ENCODE data around the gene VSTM2L.
"Not testable (repeated sequence)": the region's sequence is repeated elsewhere in the genome, so short reads cannot be mapped to it uniquely, and the experiment has no call there.

VSTM2L gene

GRCh38 chr20:37939701-37940560, 37.0 kb downstream of the VSTM2L start:
- DNase-seq, result no peak

GRCh38 chr20:37940858-37941257, 37.9 kb downstream of the VSTM2L start:
- no peak for DNase-seq

GRCh38 chr20:37941332-37941731, 38.4 kb downstream of the VSTM2L start:
- no peak for DNase-seq

GRCh38 chr20:37941992-37942391, 39.1 kb downstream of the VSTM2L start:
- DNase-seq, result no peak

- no peak for DNase-seq
Observed at GRCh38 chr20:37943033-37943432, 40.1 kb downstream of the VSTM2L start.

GRCh38 chr20:37943501-37944455, 40.9 kb downstream of the VSTM2L start:
- no peak for DNase-seq

GRCh38 chr20:37944456-37944981, 41.6 kb downstream of the VSTM2L start:
- DNase-seq, result no peak

- DNase-seq, result no peak
Observed at GRCh38 chr20:37945091-37945547, 42.2 kb downstream of the VSTM2L start.

GRCh38 chr20:37946946-37947345, 44.0 kb downstream of the VSTM2L start:
- DNase-seq, result no peak

- DNase-seq, result no peak
Observed at GRCh38 chr20:37947943-37948342, 45.0 kb downstream of the VSTM2L start.

GRCh38 chr20:37948956-37949355, 46.0 kb downstream of the VSTM2L start:
- no peak for DNase-seq

GRCh38 chr20:37954190-37954589, 51.3 kb downstream of the VSTM2L start:
- no peak for DNase-seq

- no peak for DNase-seq
Observed at GRCh38 chr20:37954626-37955025, 51.7 kb downstream of the VSTM2L start.

GRCh38 chr20:37955511-37955910, 52.6 kb downstream of the VSTM2L start:
- DNase-seq, result no peak

GRCh38 chr20:37956107-37956585, 53.2 kb downstream of the VSTM2L start:
- no peak for DNase-seq

GRCh38 chr20:37958856-37959520, 56.1 kb downstream of the VSTM2L start:
- DNase-seq, result no peak

- DNase-seq, result no peak
Observed at GRCh38 chr20:37961066-37961465, 58.1 kb downstream of the VSTM2L start.

GRCh38 chr20:37963483-37963882, 60.6 kb downstream of the VSTM2L start:
- DNase-seq, result not testable (repeated sequence)

- no peak for DNase-seq
Observed at GRCh38 chr20:37968841-37969401, 66.0 kb downstream of the VSTM2L start.

- no peak for DNase-seq
Observed at GRCh38 chr20:37969949-37970855, 67.3 kb downstream of the VSTM2L start.

- DNase-seq, result no peak
Observed at GRCh38 chr20:37970856-37971245, 67.9 kb downstream of the VSTM2L start.

All from CD4-positive, alpha-beta T cell treated with Interferon gamma for 1 hour (primary cell).